GM21723 (cell line): ENCODE results near the gene NLGN4X.

ENCODE experiments used
- ATAC-seq: cut with Tn5 transposase; IDR thresholded peaks from one replicate; pipeline ENCODE4 v1.9.1; 2021; ENCODE audit warnings: mild to moderate bottlenecking, moderate library complexity; ENCODE audit not compliant: unreplicated experiment

The NLGN4X gene

GRCh38 chrX:6159468-6159867 is 69.2 kb downstream of the NLGN4X start:
- no peak for ATAC-seq

GRCh38 chrX:6151971-6152370 is 76.7 kb downstream of the NLGN4X start:
- ATAC-seq = no peak

- no peak for ATAC-seq
These were observed 79.4 kb downstream of the NLGN4X start for GRCh38 chrX:6149060-6149872.

GRCh38 chrX:6134255-6134654 is 94.4 kb downstream of the NLGN4X start:
- ATAC-seq = no peak

GRCh38 chrX:6132970-6133369 is 95.7 kb downstream of the NLGN4X start:
- ATAC-seq = no peak

- no peak for ATAC-seq
These were observed 97.4 kb downstream of the NLGN4X start for GRCh38 chrX:6131287-6131686.

GRCh38 chrX:6129195-6129594 is 99.5 kb downstream of the NLGN4X start:
- no peak for ATAC-seq

- no peak for ATAC-seq
These were observed 108.3 kb downstream of the NLGN4X start for GRCh38 chrX:6120329-6120728.

- ATAC-seq = no peak
These were observed 133.2 kb downstream of the NLGN4X start for GRCh38 chrX:6095469-6095868.

- no peak for ATAC-seq
These were observed 154.1 kb downstream of the NLGN4X start for GRCh38 chrX:6074532-6074931.

- ATAC-seq = no peak
These were observed 156.9 kb downstream of the NLGN4X start for GRCh38 chrX:6071731-6072130.

- ATAC-seq = no peak
These were observed 161.1 kb downstream of the NLGN4X start for GRCh38 chrX:6067600-6067999.

GRCh38 chrX:6053141-6053540 is 175.5 kb downstream of the NLGN4X start:
- ATAC-seq = no peak

- no peak for ATAC-seq
These were observed 176.4 kb downstream of the NLGN4X start for GRCh38 chrX:6052111-6052745.

- ATAC-seq = no peak
These were observed 179.5 kb downstream of the NLGN4X start for GRCh38 chrX:6049132-6049531.

- ATAC-seq = no peak
These were observed 187.0 kb downstream of the NLGN4X start for GRCh38 chrX:6041630-6042029.

- ATAC-seq = no peak
These were observed 199.7 kb downstream of the NLGN4X start for GRCh38 chrX:6029014-6029413.

GRCh38 chrX:6026980-6027379 is 201.7 kb downstream of the NLGN4X start:
- no peak for ATAC-seq

- no peak for ATAC-seq
These were observed 202.2 kb downstream of the NLGN4X start for GRCh38 chrX:6026429-6026828.

- ATAC-seq = no peak
These were observed 204.5 kb downstream of the NLGN4X start for GRCh38 chrX:6024204-6024603.

GRCh38 chrX:6021316-6022091 is 207.2 kb downstream of the NLGN4X start:
- peak; percentile 60 for ATAC-seq

- no peak for ATAC-seq
These were observed 209.6 kb downstream of the NLGN4X start for GRCh38 chrX:6019076-6019475.
